WERI-Rb-1 (cell line): ENCODE data around the gene MN1.

Experiments
- DNase-seq: peaks from one replicate; pipeline ENCODE4 v3.0.0-alpha.2; 2020
- H3K27ac ChIP-seq: fragments of 250-450 bp; sonication (Bioruptor Pico); 2 replicates; pipeline ENCODE4 v1.5.1; 2020; ENCODE audit warnings: mild to moderate bottlenecking, moderate library complexity
- H3K27me3 ChIP-seq: fragments of 250-450 bp; sonication (Bioruptor Pico); 2 replicates; pipeline ENCODE4 v1.5.1; 2021; ENCODE audit warnings: mild to moderate bottlenecking, low read depth, moderate library complexity; ENCODE audit not compliant: insufficient read depth, severe bottlenecking
- H3K36me3 ChIP-seq: fragments of 250-450 bp; sonication (Bioruptor Pico); 2 replicates; pipeline ENCODE4 v1.5.1; 2020; ENCODE audit warnings: mild to moderate bottlenecking, moderate library complexity
- H3K4me3 ChIP-seq: 2 replicates; pipeline ENCODE4 v1.5.1; 2011; ENCODE audit warnings: low read depth, mild to moderate bottlenecking, control low read depth, low read length
- H3K9me3 ChIP-seq: fragments of 250-450 bp; sonication (Bioruptor Pico); 2 replicates; pipeline ENCODE4 v1.5.1; 2021; ENCODE audit warnings: mild to moderate bottlenecking, moderate library complexity; ENCODE audit not compliant: severe bottlenecking
- CTCF ChIP-seq: IDR thresholded peaks from 2 replicates; pipeline ENCODE4 v1.5.1; 2011; ENCODE audit warnings: low read depth, mild to moderate bottlenecking, control low read depth, inconsistent platforms, low read length

The MN1 gene

GRCh38 chr22:27814993-27815392, 13.4 kb upstream of the MN1 start:
- no peaks in the 10 kb centered on the region for H3K27me3 ChIP-seq
- TF ChIP-seq CTCF = no peak
- peaks cover 1% of the 10 kb centered on the region for H3K9me3 ChIP-seq
- H3K36me3 ChIP-seq = no peaks in the 10 kb centered on the region
- H3K27ac ChIP-seq = no peak overlapping the region
- no peak for DNase-seq
- no peak overlapping the region for H3K4me3 ChIP-seq

- no peak for TF ChIP-seq CTCF
- H3K27ac ChIP-seq = no peak overlapping the region
Measured at GRCh38 chr22:27811778-27812177, 10.2 kb upstream of the MN1 start.

GRCh38 chr22:27810609-27811151, 9.1 kb upstream of the MN1 start:
- no peak overlapping the region for H3K4me3 ChIP-seq
- no peak overlapping the region for H3K27ac ChIP-seq
- no peaks in the 10 kb centered on the region for H3K27me3 ChIP-seq
- H3K9me3 ChIP-seq = no peaks in the 10 kb centered on the region
- no peak for DNase-seq
- no peaks in the 10 kb centered on the region for H3K36me3 ChIP-seq
- no peak for TF ChIP-seq CTCF

More at GRCh38 chr22:27811778-27812177, 10.2 kb upstream of the MN1 start:
- Histone ChIP-seq H3K27me3 (no peaks in the 10 kb centered on the region), H3K36me3 (no peaks in the 10 kb centered on the region), H3K9me3 (no peaks in the 10 kb centered on the region), H3K4me3 (no peak overlapping the region)
- no peak for DNase-seq

GRCh38 chr22:27809700-27810608, 8.4 kb upstream of the MN1 start:
- no peaks in the 10 kb centered on the region for H3K27me3 ChIP-seq
- H3K4me3 ChIP-seq = no peak overlapping the region
- no peak for DNase-seq
- H3K27ac ChIP-seq = no peak overlapping the region
- H3K36me3 ChIP-seq = no peaks in the 10 kb centered on the region
- H3K9me3 ChIP-seq = no peaks in the 10 kb centered on the region
- TF ChIP-seq CTCF = no peak

- peak; percentile 54 for TF ChIP-seq CTCF
- no peaks in the 10 kb centered on the region for H3K36me3 ChIP-seq
- no peaks in the 10 kb centered on the region for H3K27me3 ChIP-seq
Measured at GRCh38 chr22:27809226-27809603, 7.7 kb upstream of the MN1 start.

More at GRCh38 chr22:27809226-27809603, 7.7 kb upstream of the MN1 start:
- DNase-seq = peak; percentile 56
- H3K9me3 ChIP-seq = no peaks in the 10 kb centered on the region
- no peak overlapping the region for H3K4me3 ChIP-seq
- no peak overlapping the region for H3K27ac ChIP-seq
